GM08714 (cell line): ENCODE data around the gene METRN.
"Not testable (repeated sequence)": the region's sequence is repeated elsewhere in the genome, so short reads cannot be mapped to it uniquely, and the experiment has no call there.

Source experiments
- H3K4me3 ChIP-seq: fragments of 200-500 bp; sonication (Bioruptor generic); 2 replicates; pipeline ENCODE4 v1.5.1; 2014; ENCODE audit warnings: mild to moderate bottlenecking, low read length, inconsistent platforms
- ZNF274 ChIP-seq: IDR thresholded peaks from 2 replicates; pipeline ENCODE4 v1.6.1; 2012; ENCODE audit warnings: mild to moderate bottlenecking, low read depth, low read length

Gene METRN

GRCh38 chr16:749010-749409, 34.1 kb downstream of the METRN start:
- TF ChIP-seq ZNF274 = no peak
- no peak overlapping the region for H3K4me3 ChIP-seq

DNA sequence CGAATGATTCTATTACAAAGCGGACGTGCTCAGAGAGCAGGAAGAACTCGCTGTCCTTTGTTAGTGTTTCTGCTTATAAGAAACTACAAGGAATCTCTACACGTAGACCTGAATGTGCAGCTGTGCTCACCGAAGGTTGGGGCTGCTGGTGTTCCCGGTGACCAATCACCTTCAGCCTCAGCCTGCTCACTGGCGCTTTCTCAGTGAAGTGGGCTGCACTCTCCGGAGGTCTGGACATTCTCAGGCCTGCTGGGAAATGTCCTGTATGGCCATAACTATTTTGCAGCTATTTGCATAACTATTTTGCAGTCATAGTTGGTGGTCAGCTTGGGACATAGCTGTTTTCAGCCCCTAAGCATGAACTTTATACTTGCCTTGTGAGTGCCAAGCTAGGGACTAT, 35.6 kb downstream of the METRN start:
- no peak overlapping the region for H3K4me3 ChIP-seq
- no peak for TF ChIP-seq ZNF274

- H3K4me3 ChIP-seq = no peak overlapping the region
These were observed 36.5 kb downstream of the METRN start for GRCh38 chr16:751152-752006.

DNA sequence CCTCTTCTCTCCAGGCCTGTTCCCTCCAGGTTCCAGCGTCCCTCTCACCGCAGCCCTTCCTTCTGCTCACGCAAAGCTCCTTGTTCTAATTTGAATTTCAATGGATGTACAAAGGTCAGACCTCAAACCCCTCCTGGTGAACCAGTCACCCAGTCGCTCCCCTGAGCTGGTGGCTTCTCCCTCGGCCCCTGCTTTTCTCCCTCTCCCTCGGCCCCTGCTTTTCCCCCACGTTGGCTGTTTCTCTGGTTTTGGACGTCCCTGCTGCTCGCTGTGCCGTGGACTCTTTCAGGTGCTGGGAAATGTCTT, 37.0 kb downstream of the METRN start:
- TF ChIP-seq ZNF274 = no peak
- H3K4me3 ChIP-seq = no peak overlapping the region

More at GRCh38 chr16:751152-752006, 36.5 kb downstream of the METRN start:
- no peak for TF ChIP-seq ZNF274

DNA sequence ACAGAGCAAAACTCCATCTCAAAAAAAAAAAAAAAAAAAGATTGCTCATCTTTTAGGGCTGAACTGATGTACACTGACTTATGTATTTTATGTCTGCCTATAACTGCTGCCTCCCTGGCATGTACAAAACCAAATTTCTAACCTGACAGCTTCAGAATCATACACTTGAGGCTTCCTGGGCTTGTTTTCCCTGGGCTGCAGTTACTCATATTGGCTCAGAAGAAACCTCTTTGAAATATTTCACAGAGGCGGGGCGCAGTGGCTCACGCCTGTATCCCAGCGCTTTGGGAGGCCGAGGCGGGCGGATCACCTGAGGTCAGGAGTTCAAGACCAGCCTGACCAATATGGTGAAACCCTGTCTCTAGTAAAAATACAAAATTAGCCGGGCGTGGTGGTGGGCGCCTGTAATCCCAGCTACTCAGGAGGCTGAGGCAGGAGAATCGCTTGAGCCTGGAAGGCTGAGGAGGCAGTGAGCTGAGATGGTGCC, 39.2 kb downstream of the METRN start:
- not testable (repeated sequence) for H3K4me3 ChIP-seq

GRCh38 chr16:754656-755055, 39.7 kb downstream of the METRN start:
- TF ChIP-seq ZNF274 = no peak
- H3K4me3 ChIP-seq = no peak overlapping the region

DNA sequence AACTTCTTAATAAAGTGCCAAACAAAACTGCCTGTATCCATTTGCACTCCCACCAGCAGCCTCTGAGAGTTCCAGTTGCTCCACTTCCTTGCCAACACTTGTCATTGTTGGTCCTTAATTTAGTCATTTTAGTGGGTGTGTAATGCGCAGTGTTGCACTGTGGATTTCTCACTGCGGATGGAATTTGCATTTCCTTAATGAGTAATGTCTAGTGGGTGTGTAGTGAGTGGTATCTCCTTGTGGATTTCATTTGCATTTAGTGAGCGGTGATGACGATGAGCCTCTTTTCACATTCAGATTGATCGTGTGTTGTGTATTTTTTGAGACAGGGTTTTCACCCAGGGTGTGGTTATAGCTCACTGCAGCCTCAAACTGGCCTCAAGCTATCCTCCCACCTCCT, 41.5 kb downstream of the METRN start:
- H3K4me3 ChIP-seq = no peak overlapping the region
- TF ChIP-seq ZNF274 = no peak

DNA sequence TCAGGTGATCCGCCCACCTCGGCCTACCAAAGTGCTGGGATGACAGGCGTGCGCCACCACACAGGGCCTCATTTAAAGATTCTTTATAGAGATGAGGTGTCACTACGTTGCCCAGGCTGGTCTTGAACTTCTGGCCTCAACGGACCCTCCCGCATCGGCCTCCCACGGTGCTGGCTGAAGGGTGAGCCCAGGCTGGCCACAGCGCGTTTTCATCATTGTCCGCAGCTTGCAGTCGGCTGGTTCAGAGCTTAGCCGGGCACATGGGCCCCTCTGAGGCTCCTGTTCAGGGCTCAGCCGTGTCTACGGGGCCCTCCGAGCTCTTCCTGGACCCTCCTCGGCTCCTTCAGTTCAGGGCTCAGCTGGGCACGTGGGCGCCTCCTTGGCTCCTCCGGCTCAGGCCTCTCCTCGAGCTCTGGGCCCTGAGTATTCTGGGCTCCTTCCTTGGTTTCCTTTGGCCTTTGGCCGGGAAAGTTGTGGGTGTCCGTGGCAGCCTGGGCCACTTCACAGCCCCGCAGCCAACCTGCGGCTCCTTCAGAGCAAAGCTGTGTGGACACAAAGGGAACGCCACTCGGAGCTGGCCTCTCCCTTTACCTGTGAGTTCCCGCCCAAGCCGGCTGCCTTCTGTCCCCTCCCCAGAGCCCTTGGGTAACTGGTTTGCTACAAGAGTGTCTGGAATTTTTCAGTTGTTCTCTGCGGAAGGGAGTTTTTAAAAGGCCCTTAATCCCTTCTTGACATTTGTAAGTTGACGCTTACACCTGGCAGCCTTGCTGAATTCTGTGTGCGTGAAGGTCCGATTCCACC, 44.4 kb downstream of the METRN start:
- no peak overlapping the region for H3K4me3 ChIP-seq
- TF ChIP-seq ZNF274 = no peak

- H3K4me3 ChIP-seq = no peak overlapping the region
- no peak for TF ChIP-seq ZNF274
These were observed 45.1 kb downstream of the METRN start for GRCh38 chr16:760065-760464.

- no peak for TF ChIP-seq ZNF274
- no peak within 1 kb of the TSS for H3K4me3 ChIP-seq
These were observed 45.8 kb downstream of the METRN start, which contains the start of gene MSLN for GRCh38 chr16:760545-761343. MSLN (plus strand) TSS chr16:760734; CDS start chr16:762681, 1,947 bp downstream.

DNA sequence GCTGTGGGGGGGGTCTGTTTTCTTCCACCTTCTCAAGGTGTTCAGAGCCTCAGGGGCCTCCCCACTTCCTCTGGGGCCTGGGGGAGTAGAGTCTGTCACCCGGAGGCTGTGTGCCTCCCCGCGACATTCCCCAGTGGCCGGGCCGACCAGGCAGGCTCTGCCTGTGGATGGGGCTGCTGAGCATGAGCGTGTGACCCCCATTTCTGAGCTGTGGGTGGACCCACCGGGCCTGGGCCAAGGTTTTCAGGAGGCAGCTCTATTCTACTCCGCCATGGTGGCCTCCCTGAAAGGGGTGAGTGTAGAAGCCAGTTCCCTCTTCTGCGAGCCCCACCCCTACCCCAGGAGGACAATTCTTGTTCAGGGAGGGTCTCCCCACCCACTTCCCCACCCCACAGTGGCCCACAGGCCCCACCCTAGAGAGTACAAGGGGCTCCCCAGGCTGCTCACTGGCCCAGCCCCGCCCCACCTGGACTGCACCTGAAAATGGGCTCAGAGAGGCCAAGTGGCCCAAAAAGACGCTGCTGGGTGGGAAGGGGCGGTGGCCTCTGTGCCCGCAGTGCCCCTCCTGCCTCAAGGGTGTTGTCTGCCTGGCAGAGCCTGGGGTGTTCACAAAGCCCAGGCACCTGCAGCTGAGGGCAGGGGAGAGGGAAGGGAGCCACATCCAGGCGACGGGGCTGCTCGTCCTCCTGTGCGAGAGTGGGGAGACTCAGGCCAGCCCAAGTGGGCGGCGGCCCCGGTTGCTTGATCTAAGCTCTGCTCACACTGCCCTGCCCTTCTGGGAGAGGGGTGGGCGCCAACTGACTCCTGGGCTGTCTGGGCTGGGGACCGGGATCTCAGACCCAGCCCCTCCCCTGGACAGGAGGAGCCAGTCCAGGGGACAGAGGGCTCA, 47.0 kb downstream of the METRN start:
- no peak overlapping the region for H3K4me3 ChIP-seq
- no peak for TF ChIP-seq ZNF274

DNA sequence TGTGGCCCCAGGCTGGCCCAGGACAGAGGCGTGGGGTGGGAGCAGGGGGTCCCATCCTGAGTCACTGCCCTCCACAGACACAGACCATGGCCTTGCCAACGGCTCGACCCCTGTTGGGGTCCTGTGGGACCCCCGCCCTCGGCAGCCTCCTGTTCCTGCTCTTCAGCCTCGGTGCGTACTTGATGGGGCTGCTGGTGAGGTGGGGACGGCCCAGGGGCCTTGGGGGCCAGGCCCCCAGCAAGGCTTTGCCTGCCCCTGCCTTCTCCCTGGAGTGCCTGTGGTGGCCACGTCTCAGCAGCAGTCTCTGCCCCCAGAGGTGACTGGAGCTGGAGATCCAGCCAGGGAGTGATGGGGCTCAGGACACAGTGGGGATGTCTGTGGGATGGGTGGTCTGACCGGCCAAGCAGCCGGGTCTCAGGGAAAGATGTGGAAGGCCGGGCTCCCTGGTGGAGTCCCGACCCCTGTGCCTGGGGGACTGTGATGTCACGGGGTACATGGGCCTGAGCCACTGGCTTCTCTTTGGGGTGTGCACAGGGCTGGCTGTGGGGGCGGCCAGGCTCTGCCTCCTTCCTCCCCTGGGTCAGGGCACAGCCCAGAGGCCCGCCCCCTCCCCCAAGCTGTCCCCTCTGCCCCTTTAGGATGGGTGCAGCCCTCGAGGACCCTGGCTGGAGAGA, 47.8 kb downstream of the METRN start:
- no peak overlapping the region for H3K4me3 ChIP-seq
- no peak for TF ChIP-seq ZNF274
